SK-N-SH treated with all-trans-retinoic acid at 6 μM for 48 hours (cell line): ENCODE measurements around the gene TEAD1.

Experiments used
- ATAC-seq: fragments of 200-7000 bp; cut with Tn5 transposase; 3 replicates; pipeline ENCODE4 v1.9.1; 2020; ENCODE audit warnings: mild to moderate bottlenecking, moderate library complexity
- BACH2 ChIP-seq: fragments of 250-450 bp; sonication (Bioruptor Pico); IDR thresholded peaks from 2 replicates; pipeline ENCODE4 v1.9.0; 2021; ENCODE audit warnings: mild to moderate bottlenecking, borderline replicate concordance
- CREB5 ChIP-seq: fragments of 250-450 bp; sonication (Bioruptor Pico); IDR thresholded peaks from 2 replicates; pipeline ENCODE4 v1.5.1; 2020; ENCODE audit warnings: low read depth, mild to moderate bottlenecking, moderate library complexity
- ESRRG ChIP-seq: fragments of 250-450 bp; sonication (Bioruptor Pico); IDR thresholded peaks from 2 replicates; pipeline ENCODE4 v1.6.1; 2021; ENCODE audit warnings: mild to moderate bottlenecking
- GLIS3 ChIP-seq: fragments of 250-450 bp; sonication (Bioruptor Pico); IDR thresholded peaks from 2 replicates; pipeline ENCODE4 v1.5.0; 2020; ENCODE audit warnings: mild to moderate bottlenecking, moderate library complexity
- ISL1 ChIP-seq: fragments of 250-450 bp; sonication (Bioruptor Pico); IDR thresholded peaks from 2 replicates; pipeline ENCODE4 v2.1.2; 2022; ENCODE audit warnings: mild to moderate bottlenecking, moderate library complexity
- PATZ1 ChIP-seq: fragments of 250-450 bp; sonication (Bioruptor Pico); IDR thresholded peaks from 2 replicates; pipeline ENCODE4 v1.8.0; 2020; ENCODE audit warnings: mild to moderate bottlenecking, moderate library complexity, borderline replicate concordance
- POU6F1 ChIP-seq: fragments of 250-450 bp; sonication (Bioruptor Pico); IDR thresholded peaks from 2 replicates; pipeline ENCODE4 v1.8.0; 2021; ENCODE audit warnings: low read depth, mild to moderate bottlenecking, moderate library complexity, borderline replicate concordance
- PPARA ChIP-seq: fragments of 250-450 bp; sonication (Bioruptor Pico); IDR thresholded peaks from 2 replicates; pipeline ENCODE4 v1.5.0; 2020; ENCODE audit warnings: mild to moderate bottlenecking, borderline replicate concordance
- SNAI2 ChIP-seq: fragments of 250-450 bp; sonication (Bioruptor Pico); IDR thresholded peaks from 2 replicates; pipeline ENCODE4 v1.5.0; 2020; ENCODE audit warnings: mild to moderate bottlenecking, moderate library complexity
- TCF4 ChIP-seq: fragments of 250-450 bp; sonication (Bioruptor Pico); IDR thresholded peaks from 2 replicates; pipeline ENCODE4 v1.8.0; 2021; ENCODE audit warnings: mild to moderate bottlenecking, moderate library complexity, borderline replicate concordance
- TSHZ2 ChIP-seq: fragments of 250-450 bp; sonication (Bioruptor Pico); IDR thresholded peaks from 2 replicates; pipeline ENCODE4 v1.5.0; 2020; ENCODE audit warnings: mild to moderate bottlenecking, moderate library complexity
- ZC3H10 ChIP-seq: fragments of 250-450 bp; sonication (Bioruptor Pico); IDR thresholded peaks from 2 replicates; pipeline ENCODE4 v1.5.1; 2021; ENCODE audit warnings: mild to moderate bottlenecking, moderate library complexity
- ZFP30 ChIP-seq: fragments of 450-650 bp; formaldehyde crosslinking; IDR thresholded peaks from 2 replicates; pipeline ENCODE4 v1.5.0; 2022; ENCODE audit warnings: mild to moderate bottlenecking, moderate library complexity
- ZNF70 ChIP-seq: fragments of 450-650 bp; formaldehyde crosslinking; IDR thresholded peaks from 2 replicates; pipeline ENCODE4 v1.5.0; 2020; ENCODE audit warnings: mild to moderate bottlenecking, moderate library complexity
- ZNF8 ChIP-seq: fragments of 450-650 bp; formaldehyde crosslinking; IDR thresholded peaks from 2 replicates; pipeline ENCODE4 v1.5.0; 2020; ENCODE audit warnings: mild to moderate bottlenecking, moderate library complexity

The TEAD1 gene

GRCh38 chr11:12856338-12856737 lies 182.1 kb downstream of the TEAD1 start:
- TF ChIP-seq ESRRG (CRISPR knock-in tag) (no peak), BACH2 (CRISPR knock-in tag) (no peak), PATZ1 (CRISPR knock-in tag) (no peak), POU6F1 (no peak), ISL1 (no peak), GLIS3 (CRISPR knock-in tag) (no peak), TSHZ2 (CRISPR knock-in tag) (no peak), ZNF8 (CRISPR knock-in tag) (no peak), ZC3H10 (CRISPR knock-in tag) (no peak), PPARA (CRISPR knock-in tag) (no peak), TCF4 (no peak)
- TF ChIP-seq, all 23 proteins: peak for 0
- ATAC-seq = no peak

- ATAC-seq = no peak
- peak; percentile 72; the same call in 1 of the 2 replicates for TF ChIP-seq ZFP30 (CRISPR knock-in tag)
- no peak for TF ChIP-seq CREB5
- TF ChIP-seq TCF4 = no peak
- TF ChIP-seq GLIS3 (CRISPR knock-in tag) = no peak
- TF ChIP-seq ZNF8 (CRISPR knock-in tag) = no peak
These were observed 183.4 kb downstream of the TEAD1 start for GRCh38 chr11:12857572-12857971.

- no peak for ATAC-seq
- no peak for TF ChIP-seq ZNF8 (CRISPR knock-in tag)
These were observed 185.8 kb downstream of the TEAD1 start for GRCh38 chr11:12859872-12860657.

- ATAC-seq = no peak
- TF ChIP-seq TSHZ2 (CRISPR knock-in tag) (no peak), ESRRG (CRISPR knock-in tag) (no peak), POU6F1 (no peak), SNAI2 (CRISPR knock-in tag) (no peak), ISL1 (no peak), ZNF70 (no peak), PPARA (CRISPR knock-in tag) (no peak), ZNF8 (CRISPR knock-in tag) (no peak), ZFP30 (CRISPR knock-in tag) (no peak)
- TF ChIP-seq, all 23 proteins: peak for 0
These were observed 186.6 kb downstream of the TEAD1 start for GRCh38 chr11:12860827-12861226.
